ENCODE results near the gene PTER. TPM values are rescaled to one million over a fixed set of nuclear protein-coding genes. Genes with fewer than 3 reads are reported as not detected.

The PTER gene
- total RNA-seq, result 10 to 100 TPM in 3 of 4 donors, 1 to 10 TPM in 1; 8.9 to 17.1 (median 14.5) TPM

DNA sequence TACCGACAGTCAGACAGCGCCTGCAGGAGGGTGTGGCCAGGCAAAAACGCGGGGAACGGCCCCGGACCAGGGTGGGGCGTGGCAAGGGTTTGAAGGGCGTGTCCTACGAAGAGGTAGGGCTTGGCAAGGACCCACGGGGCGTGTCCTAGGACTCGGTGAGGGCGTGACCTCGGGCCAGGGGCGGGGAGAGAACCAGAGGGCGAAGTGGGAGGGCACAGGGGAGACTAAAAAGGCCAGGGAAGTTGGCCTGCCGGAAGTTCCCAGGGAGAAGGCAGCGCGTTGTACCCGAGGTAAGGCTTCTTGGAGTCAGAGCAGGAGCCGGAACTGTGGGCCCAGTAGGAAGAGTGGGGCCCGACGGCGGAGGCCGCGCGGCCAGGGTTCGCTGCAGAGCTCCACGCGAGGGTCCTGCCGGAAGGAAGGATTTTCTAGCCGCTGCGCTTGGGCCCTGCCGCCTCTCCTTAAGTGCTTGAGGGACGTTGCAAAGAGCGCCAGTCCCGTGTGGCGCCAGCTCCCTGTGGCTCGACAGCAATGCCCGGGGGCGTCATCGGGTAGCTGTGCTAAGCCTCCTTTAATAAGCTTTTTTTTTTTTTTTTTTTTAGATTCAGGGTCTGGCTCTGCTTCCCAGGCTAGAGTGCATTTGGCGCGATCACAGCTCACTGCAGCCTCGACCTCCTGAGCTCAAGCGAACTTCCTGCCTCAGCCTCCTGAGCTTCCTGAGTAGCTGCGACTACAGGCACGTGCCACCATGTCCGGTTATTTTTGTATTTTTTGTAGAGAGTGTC, at the start of gene PTER:
PTER (plus strand) TSS at position 253 of the 782 bp plus-strand sequence. CDS start 47,375 bp downstream, outside the sequence.
- H3K27me3 ChIP-seq, result no peaks in the 10 kb centered on the region
- peak in 2 of 3 donors; percentile 13 to 78 for TF ChIP-seq POLR2AphosphoS5 (IDR thresholded peaks at IDR 0.05)
- TF ChIP-seq POLR2A (IDR thresholded peaks at IDR 0.05), result peak in 1 of 2 donors; percentile 73
- TF ChIP-seq, protein P1, sequence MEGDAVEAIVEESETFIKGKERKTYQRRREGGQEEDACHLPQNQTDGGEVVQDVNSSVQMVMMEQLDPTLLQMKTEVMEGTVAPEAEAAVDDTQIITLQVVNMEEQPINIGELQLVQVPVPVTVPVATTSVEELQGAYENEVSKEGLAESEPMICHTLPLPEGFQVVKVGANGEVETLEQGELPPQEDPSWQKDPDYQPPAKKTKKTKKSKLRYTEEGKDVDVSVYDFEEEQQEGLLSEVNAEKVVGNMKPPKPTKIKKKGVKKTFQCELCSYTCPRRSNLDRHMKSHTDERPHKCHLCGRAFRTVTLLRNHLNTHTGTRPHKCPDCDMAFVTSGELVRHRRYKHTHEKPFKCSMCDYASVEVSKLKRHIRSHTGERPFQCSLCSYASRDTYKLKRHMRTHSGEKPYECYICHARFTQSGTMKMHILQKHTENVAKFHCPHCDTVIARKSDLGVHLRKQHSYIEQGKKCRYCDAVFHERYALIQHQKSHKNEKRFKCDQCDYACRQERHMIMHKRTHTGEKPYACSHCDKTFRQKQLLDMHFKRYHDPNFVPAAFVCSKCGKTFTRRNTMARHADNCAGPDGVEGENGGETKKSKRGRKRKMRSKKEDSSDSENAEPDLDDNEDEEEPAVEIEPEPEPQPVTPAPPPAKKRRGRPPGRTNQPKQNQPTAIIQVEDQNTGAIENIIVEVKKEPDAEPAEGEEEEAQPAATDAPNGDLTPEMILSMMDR (IDR thresholded peaks at IDR 0.05), result no peak
- 2% methylated on average over 44 of the region's 49 CpGs for WGBS
- no peaks in the 10 kb centered on the region for H3K9me3 ChIP-seq
- peaks cover 43% of the 10 kb centered on the region for H3K4me1 ChIP-seq
- peak; percentile 98 to 99 for DNase-seq (ENCODE audit: low spot score in 2 of 2)
- H3K36me3 ChIP-seq, result no peaks in the 10 kb centered on the region
- H3K27ac ChIP-seq, result peak within 1 kb of the TSS; percentile 90
- H3K4me3 ChIP-seq, result peak within 1 kb of the TSS; percentile 72

- no peak overlapping the region for H3K27ac ChIP-seq
- H3K36me3 ChIP-seq, result no peaks in the 10 kb centered on the region
- H3K4me1 ChIP-seq, result no peaks in the 10 kb centered on the region
- DNase-seq (ENCODE audit: low spot score in 2 of 2), result no peak
- 67% methylated on average over 3 of the region's 3 CpGs for WGBS
- H3K27me3 ChIP-seq, result no peaks in the 10 kb centered on the region
- no peak overlapping the region for H3K4me3 ChIP-seq
- H3K9me3 ChIP-seq, result no peaks in the 10 kb centered on the region
- TF ChIP-seq POLR2AphosphoS5 (IDR thresholded peaks at IDR 0.05), result no peak
Observed at GRCh38 chr10:16392531-16393069, 44.2 kb upstream of the PTER start.

- H3K4me1 ChIP-seq, result no peaks in the 10 kb centered on the region
Observed at GRCh38 chr10:16393271-16393858, 43.4 kb upstream of the PTER start.

DNA sequence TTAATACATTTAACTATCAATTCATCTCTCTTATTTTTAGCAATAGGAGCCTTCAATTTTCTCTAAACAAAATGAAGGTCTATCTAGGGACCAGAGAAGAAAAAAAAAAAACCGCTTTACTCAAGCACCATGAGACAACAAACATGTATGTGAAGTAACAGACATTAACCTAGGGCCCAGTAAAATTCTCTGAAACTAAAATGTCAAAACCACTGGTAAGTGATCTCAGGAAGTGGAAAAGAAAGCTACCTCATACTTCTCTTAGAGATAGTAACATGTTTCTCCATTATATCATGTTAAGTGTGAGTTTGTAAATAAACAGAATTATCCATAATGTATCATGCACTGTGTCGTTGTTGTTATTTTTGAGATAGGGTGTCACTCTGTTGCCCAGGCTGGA, 35.4 kb upstream of the PTER start:
- Histone ChIP-seq H3K9me3 (no peaks in the 10 kb centered on the region), H3K27ac (no peak overlapping the region), H3K27me3 (no peaks in the 10 kb centered on the region), H3K4me1 (no peaks in the 10 kb centered on the region), H3K4me3 (no peak overlapping the region), H3K36me3 (no peaks in the 10 kb centered on the region)
- 93% methylated on average over 2 of the region's 2 CpGs for WGBS
- no peak for DNase-seq (ENCODE audit: low spot score in 2 of 2)
- TF ChIP-seq POLR2A (IDR thresholded peaks at IDR 0.05) (no peak), POLR2AphosphoS5 (IDR thresholded peaks at IDR 0.05) (no peak), EP300 (IDR thresholded peaks at IDR 0.05) (no peak)
- TF ChIP-seq, protein P1 (IDR thresholded peaks at IDR 0.05), result no peak

More at GRCh38 chr10:16393271-16393858, 43.4 kb upstream of the PTER start:
- H3K36me3 ChIP-seq, result no peaks in the 10 kb centered on the region
- no peak for DNase-seq (ENCODE audit: low spot score in 2 of 2)
- H3K27ac ChIP-seq, result no peak overlapping the region
- no peaks in the 10 kb centered on the region for H3K27me3 ChIP-seq
- TF ChIP-seq EP300 (IDR thresholded peaks at IDR 0.05) (no peak), POLR2AphosphoS5 (IDR thresholded peaks at IDR 0.05) (no peak), POLR2A (IDR thresholded peaks at IDR 0.05) (no peak)
- TF ChIP-seq, protein P1 (IDR thresholded peaks at IDR 0.05), result no peak
- no peak overlapping the region for H3K4me3 ChIP-seq
- WGBS, result 69% methylated on average over 4 of the region's 4 CpGs
- no peaks in the 10 kb centered on the region for H3K9me3 ChIP-seq

- H3K27ac ChIP-seq, result no peak overlapping the region
- H3K9me3 ChIP-seq, result no peaks in the 10 kb centered on the region
- H3K4me1 ChIP-seq, result no peaks in the 10 kb centered on the region
- 18% methylated on average over 3 of the region's 3 CpGs for WGBS
- no peaks in the 10 kb centered on the region for H3K36me3 ChIP-seq
- H3K27me3 ChIP-seq, result no peaks in the 10 kb centered on the region
- no peak for DNase-seq (ENCODE audit: low spot score in 2 of 2)
- TF ChIP-seq EP300 (IDR thresholded peaks at IDR 0.05) (no peak), POLR2AphosphoS5 (IDR thresholded peaks at IDR 0.05) (no peak), POLR2A (IDR thresholded peaks at IDR 0.05) (no peak)
- TF ChIP-seq, protein P1 (IDR thresholded peaks at IDR 0.05), result no peak
- no peak overlapping the region for H3K4me3 ChIP-seq
Observed at GRCh38 chr10:16408379-16408778, 28.4 kb upstream of the PTER start.
